Osteocyte (in vitro differentiated cells): ENCODE results near the gene DPH2. TPM values are rescaled to one million over a fixed set of nuclear protein-coding genes. Genes with fewer than 3 reads are reported as not detected.

Experiments
- DNase-seq: peaks from one replicate; pipeline ENCODE4 v3.0.0; 2021; ENCODE audit warnings: mixed read lengths; ENCODE audit not compliant: unreplicated experiment; ENCODE audit errors: extremely low spot score
- H3K27ac Mint-ChIP-seq: one replicate; pipeline ENCODE4 v1.8.0; 2021; ENCODE audit warnings: mild to moderate bottlenecking, mixed read lengths; ENCODE audit not compliant: unreplicated experiment
- H3K27me3 Mint-ChIP-seq: one replicate; pipeline ENCODE4 v1.8.0; 2021; ENCODE audit warnings: mixed read lengths; ENCODE audit not compliant: unreplicated experiment
- H3K36me3 Mint-ChIP-seq: one replicate; pipeline ENCODE4 v1.8.0; 2021; ENCODE audit warnings: mixed read lengths; ENCODE audit not compliant: unreplicated experiment
- H3K4me1 Mint-ChIP-seq: one replicate; pipeline ENCODE4 v1.8.0; 2021; ENCODE audit warnings: mixed read lengths; ENCODE audit not compliant: unreplicated experiment
- H3K4me3 Mint-ChIP-seq: one replicate; pipeline ENCODE4 v1.8.0; 2021; ENCODE audit warnings: mild to moderate bottlenecking, moderate library complexity, mixed read lengths; ENCODE audit not compliant: unreplicated experiment
- H3K9me3 Mint-ChIP-seq: one replicate; pipeline ENCODE4 v1.8.0; 2021; ENCODE audit warnings: mixed read lengths; ENCODE audit not compliant: unreplicated experiment
- CTCF ChIP-seq: fragments of 200-600 bp; sonication (generic); IDR thresholded peaks from 2 replicates; pipeline ENCODE4 v1.5.0; 2021; ENCODE audit warnings: antibody characterized with exemption, mild to moderate bottlenecking, moderate library complexity
- total RNA-seq: library from RNA; stranded (reverse); gene quantifications from 2 replicates; pipeline ENCODE4 v1.2.1, GENCODE V29; 2021

The DPH2 gene
- total RNA-seq, 1 donor from 2014 or later, result 22.4 TPM

GRCh38 chr1:43954036-43954435 lies 15.8 kb upstream of the DPH2 start:
- Mint-ChIP-seq H3K36me3 (peaks cover 23% of the 10 kb centered on the region), H3K4me3 (no peak overlapping the region), H3K27ac (no peak overlapping the region), H3K27me3 (no peaks in the 10 kb centered on the region), H3K9me3 (no peaks in the 10 kb centered on the region), H3K4me1 (no peaks in the 10 kb centered on the region)
- TF ChIP-seq CTCF, result no peak
- no peak for DNase-seq

GRCh38 chr1:43956234-43956633 lies 13.6 kb upstream of the DPH2 start:
- H3K4me1 Mint-ChIP-seq, result no peaks in the 10 kb centered on the region
- DNase-seq, result no peak
- peaks cover 17% of the 10 kb centered on the region for H3K36me3 Mint-ChIP-seq
- no peaks in the 10 kb centered on the region for H3K9me3 Mint-ChIP-seq
- no peak for TF ChIP-seq CTCF
- H3K27ac Mint-ChIP-seq, result no peak overlapping the region
- H3K27me3 Mint-ChIP-seq, result no peaks in the 10 kb centered on the region
- no peak overlapping the region for H3K4me3 Mint-ChIP-seq

DNA sequence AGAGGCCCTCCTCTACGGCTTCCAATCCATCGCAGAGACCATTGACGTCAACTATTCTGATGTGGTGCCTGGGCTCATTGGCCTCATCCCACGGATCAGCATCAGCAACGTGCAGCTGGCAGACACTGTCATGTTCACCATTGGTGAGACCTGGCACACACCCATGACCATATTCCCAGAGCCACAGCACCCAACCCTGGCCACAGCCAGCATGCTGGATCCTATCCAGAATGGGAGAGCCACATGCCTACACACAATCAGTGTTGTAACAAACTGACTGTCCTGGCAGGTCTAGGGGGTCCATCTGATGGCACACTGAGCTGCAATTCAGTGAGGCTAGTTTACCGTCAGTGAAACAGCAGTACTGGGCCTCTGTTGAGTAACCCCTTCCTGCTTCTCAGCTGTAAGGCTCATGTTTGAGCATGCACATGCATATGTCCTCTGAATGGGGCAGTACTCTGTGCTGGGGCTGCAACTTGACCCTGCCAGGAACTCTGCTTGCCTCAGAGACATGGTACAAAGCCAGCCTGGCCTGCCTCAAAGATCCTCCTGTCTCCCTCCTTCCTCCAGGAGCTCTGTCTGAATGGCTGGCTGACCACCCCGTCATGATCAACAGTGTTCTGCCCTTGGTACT lies 12.3 kb upstream of the DPH2 start:
- Mint-ChIP-seq H3K4me1 (no peaks in the 10 kb centered on the region), H3K27ac (no peak overlapping the region), H3K4me3 (no peak overlapping the region), H3K36me3 (peaks cover 22% of the 10 kb centered on the region), H3K27me3 (no peaks in the 10 kb centered on the region), H3K9me3 (no peaks in the 10 kb centered on the region)
- no peak for TF ChIP-seq CTCF
- no peak for DNase-seq

GRCh38 chr1:43958351-43959255 lies 11.2 kb upstream of the DPH2 start:
- H3K27ac Mint-ChIP-seq, result no peak overlapping the region
- H3K36me3 Mint-ChIP-seq, result peaks cover 22% of the 10 kb centered on the region
- no peak overlapping the region for H3K4me3 Mint-ChIP-seq
- no peak for TF ChIP-seq CTCF
- DNase-seq, result no peak
- H3K27me3 Mint-ChIP-seq, result no peaks in the 10 kb centered on the region
- no peaks in the 10 kb centered on the region for H3K9me3 Mint-ChIP-seq
- no peaks in the 10 kb centered on the region for H3K4me1 Mint-ChIP-seq

DNA sequence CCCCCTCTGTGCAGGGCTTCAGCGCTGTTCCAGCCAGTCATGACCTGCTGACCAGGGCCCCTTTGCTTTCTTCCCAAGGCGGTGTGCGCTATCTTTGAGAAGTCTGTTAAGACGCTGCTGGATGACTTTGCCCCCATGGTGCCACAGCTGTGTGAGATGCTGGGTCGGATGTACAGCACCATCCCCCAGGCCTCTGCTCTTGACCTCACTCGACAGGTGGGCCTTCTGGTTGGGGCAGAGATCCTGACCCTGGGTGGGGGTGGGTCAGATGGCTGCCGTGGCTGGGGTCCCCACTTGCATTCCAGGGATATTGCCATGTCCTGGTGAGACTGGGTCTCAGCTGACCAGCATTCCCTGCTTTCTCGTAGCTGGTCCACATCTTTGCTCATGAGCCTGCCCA lies 9.0 kb upstream of the DPH2 start:
- no peak for DNase-seq
- Mint-ChIP-seq H3K27ac (no peak overlapping the region), H3K36me3 (peaks cover 22% of the 10 kb centered on the region), H3K27me3 (no peaks in the 10 kb centered on the region), H3K4me3 (no peak overlapping the region), H3K4me1 (no peaks in the 10 kb centered on the region), H3K9me3 (no peaks in the 10 kb centered on the region)
- no peak for TF ChIP-seq CTCF
